ENCODE data around the gene TSPAN14. TPM values are rescaled to one million over a fixed set of nuclear protein-coding genes. Genes with fewer than 3 reads are reported as not detected.

The TSPAN14 gene
- total and polyA plus RNA-seq, 2 of the 13 experiments (the other 11 are each of a cell fraction or from before 2014, with no cell fraction given): 24.1 to 80.6 TPM

DNA sequence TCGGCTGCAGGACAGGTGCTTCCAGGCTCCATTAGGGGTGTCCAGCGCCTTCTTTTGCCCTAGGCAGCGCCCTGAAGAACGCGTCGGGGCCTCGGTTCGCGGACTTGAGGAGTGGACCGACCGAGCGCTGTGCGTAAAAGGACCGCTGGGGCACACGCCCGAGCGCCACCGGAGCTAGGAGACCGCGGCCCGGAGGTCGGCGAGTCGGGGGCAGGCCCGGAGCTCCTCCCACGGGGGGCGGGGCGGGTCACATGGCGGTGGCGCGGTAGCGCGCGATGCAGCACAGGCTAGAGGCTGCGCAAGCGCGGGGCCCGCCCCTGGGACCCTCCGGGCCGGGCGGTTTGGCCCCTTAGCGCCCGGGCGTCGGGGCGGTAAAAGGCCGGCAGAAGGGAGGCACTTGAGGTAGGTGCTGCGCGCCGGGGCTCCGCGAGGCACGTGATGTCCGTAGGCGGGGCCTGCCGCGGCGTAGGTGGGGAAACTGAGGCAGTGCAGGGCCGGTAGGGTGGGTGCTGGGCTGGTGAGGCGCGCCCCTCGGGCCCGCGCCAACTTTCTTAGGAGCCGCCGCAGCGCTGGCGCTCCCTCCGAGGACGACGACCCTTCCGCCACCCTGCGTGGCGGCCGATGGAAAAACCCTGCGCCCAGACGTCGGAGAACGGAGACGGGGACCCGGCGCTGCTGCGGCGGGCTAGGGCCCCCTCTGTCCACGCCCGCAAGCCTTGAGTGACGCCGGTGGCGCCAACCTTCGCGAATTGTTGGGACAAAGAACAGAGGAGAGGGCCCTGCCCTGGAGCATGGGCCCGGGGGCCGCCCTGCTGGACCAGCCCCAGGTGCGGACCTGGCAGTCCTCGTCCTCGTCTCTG is 45.6 kb upstream of the TSPAN14 start, which contains the start of gene PRXL2A (continued):
- TF ChIP-seq, protein P1, sequence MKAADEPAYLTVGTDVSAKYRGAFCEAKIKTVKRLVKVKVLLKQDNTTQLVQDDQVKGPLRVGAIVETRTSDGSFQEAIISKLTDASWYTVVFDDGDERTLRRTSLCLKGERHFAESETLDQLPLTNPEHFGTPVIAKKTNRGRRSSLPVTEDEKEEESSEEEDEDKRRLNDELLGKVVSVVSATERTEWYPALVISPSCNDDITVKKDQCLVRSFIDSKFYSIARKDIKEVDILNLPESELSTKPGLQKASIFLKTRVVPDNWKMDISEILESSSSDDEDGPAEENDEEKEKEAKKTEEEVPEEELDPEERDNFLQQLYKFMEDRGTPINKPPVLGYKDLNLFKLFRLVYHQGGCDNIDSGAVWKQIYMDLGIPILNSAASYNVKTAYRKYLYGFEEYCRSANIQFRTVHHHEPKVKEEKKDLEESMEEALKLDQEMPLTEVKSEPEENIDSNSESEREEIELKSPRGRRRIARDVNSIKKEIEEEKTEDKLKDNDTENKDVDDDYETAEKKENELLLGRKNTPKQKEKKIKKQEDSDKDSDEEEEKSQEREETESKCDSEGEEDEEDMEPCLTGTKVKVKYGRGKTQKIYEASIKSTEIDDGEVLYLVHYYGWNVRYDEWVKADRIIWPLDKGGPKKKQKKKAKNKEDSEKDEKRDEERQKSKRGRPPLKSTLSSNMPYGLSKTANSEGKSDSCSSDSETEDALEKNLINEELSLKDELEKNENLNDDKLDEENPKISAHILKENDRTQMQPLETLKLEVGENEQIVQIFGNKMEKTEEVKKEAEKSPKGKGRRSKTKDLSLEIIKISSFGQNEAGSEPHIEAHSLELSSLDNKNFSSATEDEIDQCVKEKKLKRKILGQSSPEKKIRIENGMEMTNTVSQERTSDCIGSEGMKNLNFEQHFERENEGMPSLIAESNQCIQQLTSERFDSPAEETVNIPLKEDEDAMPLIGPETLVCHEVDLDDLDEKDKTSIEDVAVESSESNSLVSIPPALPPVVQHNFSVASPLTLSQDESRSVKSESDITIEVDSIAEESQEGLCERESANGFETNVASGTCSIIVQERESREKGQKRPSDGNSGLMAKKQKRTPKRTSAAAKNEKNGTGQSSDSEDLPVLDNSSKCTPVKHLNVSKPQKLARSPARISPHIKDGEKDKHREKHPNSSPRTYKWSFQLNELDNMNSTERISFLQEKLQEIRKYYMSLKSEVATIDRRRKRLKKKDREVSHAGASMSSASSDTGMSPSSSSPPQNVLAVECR (CRISPR knock-in tag; IDR thresholded peaks at IDR 0.05; ENCODE audit: borderline replicate concordance): peak; percentile 78; the same call in 1 of the 2 replicates
- no peak for TF ChIP-seq PLRG1 (conservative IDR thresholded peaks at IDR 0.05)
- TF ChIP-seq MATR3 (CRISPR knock-in tag; IDR thresholded peaks at IDR 0.05): no peak
- 0 out of 2 replicates have a peak, but pooled peaks have one; percentile 81 for TF ChIP-seq MTA1 (CRISPR knock-in tag; IDR thresholded peaks at IDR 0.05; ENCODE audit: borderline replicate concordance)
- TF ChIP-seq, protein P2, sequence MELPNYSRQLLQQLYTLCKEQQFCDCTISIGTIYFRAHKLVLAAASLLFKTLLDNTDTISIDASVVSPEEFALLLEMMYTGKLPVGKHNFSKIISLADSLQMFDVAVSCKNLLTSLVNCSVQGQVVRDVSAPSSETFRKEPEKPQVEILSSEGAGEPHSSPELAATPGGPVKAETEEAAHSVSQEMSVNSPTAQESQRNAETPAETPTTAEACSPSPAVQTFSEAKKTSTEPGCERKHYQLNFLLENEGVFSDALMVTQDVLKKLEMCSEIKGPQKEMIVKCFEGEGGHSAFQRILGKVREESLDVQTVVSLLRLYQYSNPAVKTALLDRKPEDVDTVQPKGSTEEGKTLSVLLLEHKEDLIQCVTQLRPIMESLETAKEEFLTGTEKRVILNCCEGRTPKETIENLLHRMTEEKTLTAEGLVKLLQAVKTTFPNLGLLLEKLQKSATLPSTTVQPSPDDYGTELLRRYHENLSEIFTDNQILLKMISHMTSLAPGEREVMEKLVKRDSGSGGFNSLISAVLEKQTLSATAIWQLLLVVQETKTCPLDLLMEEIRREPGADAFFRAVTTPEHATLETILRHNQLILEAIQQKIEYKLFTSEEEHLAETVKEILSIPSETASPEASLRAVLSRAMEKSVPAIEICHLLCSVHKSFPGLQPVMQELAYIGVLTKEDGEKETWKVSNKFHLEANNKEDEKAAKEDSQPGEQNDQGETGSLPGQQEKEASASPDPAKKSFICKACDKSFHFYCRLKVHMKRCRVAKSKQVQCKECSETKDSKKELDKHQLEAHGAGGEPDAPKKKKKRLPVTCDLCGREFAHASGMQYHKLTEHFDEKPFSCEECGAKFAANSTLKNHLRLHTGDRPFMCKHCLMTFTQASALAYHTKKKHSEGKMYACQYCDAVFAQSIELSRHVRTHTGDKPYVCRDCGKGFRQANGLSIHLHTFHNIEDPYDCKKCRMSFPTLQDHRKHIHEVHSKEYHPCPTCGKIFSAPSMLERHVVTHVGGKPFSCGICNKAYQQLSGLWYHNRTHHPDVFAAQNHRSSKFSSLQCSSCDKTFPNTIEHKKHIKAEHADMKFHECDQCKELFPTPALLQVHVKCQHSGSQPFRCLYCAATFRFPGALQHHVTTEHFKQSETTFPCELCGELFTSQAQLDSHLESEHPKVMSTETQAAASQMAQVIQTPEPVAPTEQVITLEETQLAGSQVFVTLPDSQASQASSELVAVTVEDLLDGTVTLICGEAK (IDR thresholded peaks at IDR 0.05): no peak
- TF ChIP-seq, protein P2 (CRISPR knock-in tag; IDR thresholded peaks at IDR 0.05): no peak; the same call in 1 of the 2 replicates
- TF ChIP-seq SALL1 (CRISPR knock-in tag; IDR thresholded peaks at IDR 0.05): peak; percentile 82
- peak; percentile 26; the same call in 1 of the 2 replicates for TF ChIP-seq CHD4 (IDR thresholded peaks at IDR 0.05; ENCODE audit: borderline replicate concordance, low read length)
- peak; percentile 34; the same call in 1 of the 2 replicates for TF ChIP-seq PITX1 (CRISPR knock-in tag; IDR thresholded peaks at IDR 0.05)
- no peak for TF ChIP-seq TCF12 (IDR thresholded peaks at IDR 0.05)
- TF ChIP-seq TCF12 (CRISPR knock-in tag; IDR thresholded peaks at IDR 0.05): peak; percentile 88
- peak; percentile 23; the same call in 1 of the 2 replicates for TF ChIP-seq RARA (CRISPR knock-in tag; IDR thresholded peaks at IDR 0.05)
- TF ChIP-seq, protein P3, sequence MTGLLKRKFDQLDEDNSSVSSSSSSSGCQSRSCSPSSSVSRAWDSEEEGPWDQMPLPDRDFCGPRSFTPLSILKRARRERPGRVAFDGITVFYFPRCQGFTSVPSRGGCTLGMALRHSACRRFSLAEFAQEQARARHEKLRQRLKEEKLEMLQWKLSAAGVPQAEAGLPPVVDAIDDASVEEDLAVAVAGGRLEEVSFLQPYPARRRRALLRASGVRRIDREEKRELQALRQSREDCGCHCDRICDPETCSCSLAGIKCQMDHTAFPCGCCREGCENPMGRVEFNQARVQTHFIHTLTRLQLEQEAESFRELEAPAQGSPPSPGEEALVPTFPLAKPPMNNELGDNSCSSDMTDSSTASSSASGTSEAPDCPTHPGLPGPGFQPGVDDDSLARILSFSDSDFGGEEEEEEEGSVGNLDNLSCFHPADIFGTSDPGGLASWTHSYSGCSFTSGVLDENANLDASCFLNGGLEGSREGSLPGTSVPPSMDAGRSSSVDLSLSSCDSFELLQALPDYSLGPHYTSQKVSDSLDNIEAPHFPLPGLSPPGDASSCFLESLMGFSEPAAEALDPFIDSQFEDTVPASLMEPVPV (CRISPR knock-in tag; IDR thresholded peaks at IDR 0.05): peak; percentile 10; the same call in 1 of the 2 replicates
- no peak for TF ChIP-seq CC2D1A (CRISPR knock-in tag; IDR thresholded peaks at IDR 0.05)
